Mesothelial cell of epicardium (in vitro differentiated cells): ENCODE results near the gene BRAT1. TPM values are rescaled to one million over a fixed set of nuclear protein-coding genes. Genes with fewer than 3 reads are reported as not detected.

Experiments
- DNase-seq, 2 experiments: peaks; one replicate each; pipeline ENCODE4 v3.0.0; 2021; ENCODE audit warnings: low spot score in 2 of 2; ENCODE audit not compliant: unreplicated experiment in 2 of 2
- H3K27ac Mint-ChIP-seq: 2 replicates; pipeline ENCODE4 v1.8.0; 2021; ENCODE audit warnings: mixed read lengths
- H3K27me3 Mint-ChIP-seq: 2 replicates; pipeline ENCODE4 v1.8.0; 2021; ENCODE audit warnings: low read depth, mixed read lengths
- H3K36me3 Mint-ChIP-seq: 2 replicates; pipeline ENCODE4 v1.8.0; 2021; ENCODE audit warnings: mixed read lengths
- H3K4me1 Mint-ChIP-seq: 2 replicates; pipeline ENCODE4 v1.8.0; 2021; ENCODE audit warnings: mixed read lengths
- H3K4me3 Mint-ChIP-seq: 2 replicates; pipeline ENCODE4 v1.8.0; 2021; ENCODE audit warnings: mild to moderate bottlenecking, moderate library complexity, mixed read lengths
- H3K9me3 Mint-ChIP-seq: 2 replicates; pipeline ENCODE4 v1.8.0; 2021; ENCODE audit warnings: mixed read lengths
- CTCF ChIP-seq: fragments of 200-600 bp; sonication (generic); IDR thresholded peaks from one replicate; pipeline ENCODE4 v1.5.0; 2021; ENCODE audit warnings: antibody characterized with exemption; ENCODE audit not compliant: unreplicated experiment
- total RNA-seq: library from RNA; stranded (reverse); gene quantifications from 3 replicates; pipeline ENCODE4 v1.2.1, GENCODE V29; 2021

Gene BRAT1
- total RNA-seq, 1 donor from 2014 or later = 47.6 TPM

- Mint-ChIP-seq H3K36me3 (peaks cover 14% of the 10 kb centered on the region), H3K27me3 (no peaks in the 10 kb centered on the region), H3K4me1 (no peaks in the 10 kb centered on the region), H3K4me3 (no peak overlapping the region), H3K9me3 (no peaks in the 10 kb centered on the region), H3K27ac (no peak overlapping the region)
- DNase-seq = no peak
- TF ChIP-seq CTCF = no peak
Observed at GRCh38 chr7:2542916-2543871, 12.1 kb downstream of the BRAT1 start.

- Mint-ChIP-seq H3K27ac (no peak overlapping the region), H3K4me1 (no peaks in the 10 kb centered on the region), H3K36me3 (peaks cover 9% of the 10 kb centered on the region), H3K9me3 (no peaks in the 10 kb centered on the region), H3K4me3 (no peak overlapping the region), H3K27me3 (no peaks in the 10 kb centered on the region)
- TF ChIP-seq CTCF = no peak
- DNase-seq = no peak
Observed at GRCh38 chr7:2542011-2542915, 13.1 kb downstream of the BRAT1 start.

- H3K36me3 Mint-ChIP-seq = peaks cover 5% of the 10 kb centered on the region
- no peak overlapping the region for H3K4me3 Mint-ChIP-seq
- no peaks in the 10 kb centered on the region for H3K9me3 Mint-ChIP-seq
- no peak for TF ChIP-seq CTCF
- DNase-seq = no peak
- no peak overlapping the region for H3K27ac Mint-ChIP-seq
- H3K27me3 Mint-ChIP-seq = no peaks in the 10 kb centered on the region
- H3K4me1 Mint-ChIP-seq = no peaks in the 10 kb centered on the region
Observed at GRCh38 chr7:2541291-2542010, 13.9 kb downstream of the BRAT1 start.

DNA sequence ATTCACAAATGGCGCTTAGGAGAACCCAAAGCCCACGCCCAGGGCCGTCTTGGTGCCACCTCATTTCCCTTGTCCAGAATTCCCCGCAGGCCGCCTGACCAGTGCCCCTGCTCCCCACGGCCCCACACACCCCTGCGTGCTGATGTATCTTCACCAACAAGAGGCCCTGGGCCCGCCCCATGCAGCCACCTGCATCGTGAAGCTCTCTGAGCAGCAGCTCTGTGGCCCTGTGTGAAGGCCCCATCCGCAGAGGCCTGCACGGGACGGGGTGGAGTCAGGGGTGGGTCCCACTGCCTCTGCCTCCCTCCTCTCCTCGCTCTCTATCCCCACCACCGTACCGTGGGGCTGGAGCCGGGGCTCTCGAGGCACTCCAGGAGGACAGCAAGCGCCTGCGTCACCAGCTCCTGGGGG is 14.7 kb downstream of the BRAT1 start:
- no peak for DNase-seq

More for the DNA sequence above, 14.7 kb downstream of the BRAT1 start:
- H3K4me3 Mint-ChIP-seq = no peak overlapping the region
- no peaks in the 10 kb centered on the region for H3K9me3 Mint-ChIP-seq
- no peak for TF ChIP-seq CTCF
- peaks cover 5% of the 10 kb centered on the region for H3K36me3 Mint-ChIP-seq
- no peaks in the 10 kb centered on the region for H3K27me3 Mint-ChIP-seq
- no peaks in the 10 kb centered on the region for H3K4me1 Mint-ChIP-seq
- no peak overlapping the region for H3K27ac Mint-ChIP-seq
